HUDEP-2 (cell line): ENCODE data around the gene SIN3A.
"Not testable (repeated sequence)": the region's sequence is repeated elsewhere in the genome, so short reads cannot be mapped to it uniquely, and the experiment has no call there.

Experiments
- DNase-seq, 76 experiments: peaks; one replicate each; lab custom pipeline; 2025; ENCODE audit not compliant: unreplicated experiment in 76 of 76; lab: John Stamatoyannopoulos, UW

SIN3A gene

DNA sequence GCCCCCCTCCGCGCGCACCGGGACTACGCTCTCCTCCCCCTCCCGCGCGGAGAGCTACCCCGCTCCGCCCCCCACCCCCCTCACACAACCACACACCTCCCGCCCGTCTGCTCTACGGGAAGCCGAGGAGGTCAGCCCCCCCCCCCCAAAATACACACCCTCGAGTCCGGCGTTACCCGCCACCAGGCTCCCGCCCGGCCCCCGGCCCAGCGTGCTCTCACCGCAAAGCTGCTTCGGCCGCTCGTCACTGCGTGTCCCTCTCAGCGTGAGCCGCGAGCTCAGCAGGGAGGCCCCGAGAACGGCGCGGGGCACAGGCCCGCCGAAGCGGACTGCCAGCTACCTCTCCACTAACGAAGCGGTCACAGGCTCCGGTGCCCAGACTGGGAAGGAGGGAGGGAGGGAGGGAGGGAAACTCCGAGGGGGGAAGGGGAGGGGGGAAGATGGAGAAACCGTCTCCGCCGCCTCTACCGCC lies 252 bp downstream of the SIN3A start:
- peak in 2 of 76 experiments; percentile 33 to 44 for DNase-seq

DNA sequence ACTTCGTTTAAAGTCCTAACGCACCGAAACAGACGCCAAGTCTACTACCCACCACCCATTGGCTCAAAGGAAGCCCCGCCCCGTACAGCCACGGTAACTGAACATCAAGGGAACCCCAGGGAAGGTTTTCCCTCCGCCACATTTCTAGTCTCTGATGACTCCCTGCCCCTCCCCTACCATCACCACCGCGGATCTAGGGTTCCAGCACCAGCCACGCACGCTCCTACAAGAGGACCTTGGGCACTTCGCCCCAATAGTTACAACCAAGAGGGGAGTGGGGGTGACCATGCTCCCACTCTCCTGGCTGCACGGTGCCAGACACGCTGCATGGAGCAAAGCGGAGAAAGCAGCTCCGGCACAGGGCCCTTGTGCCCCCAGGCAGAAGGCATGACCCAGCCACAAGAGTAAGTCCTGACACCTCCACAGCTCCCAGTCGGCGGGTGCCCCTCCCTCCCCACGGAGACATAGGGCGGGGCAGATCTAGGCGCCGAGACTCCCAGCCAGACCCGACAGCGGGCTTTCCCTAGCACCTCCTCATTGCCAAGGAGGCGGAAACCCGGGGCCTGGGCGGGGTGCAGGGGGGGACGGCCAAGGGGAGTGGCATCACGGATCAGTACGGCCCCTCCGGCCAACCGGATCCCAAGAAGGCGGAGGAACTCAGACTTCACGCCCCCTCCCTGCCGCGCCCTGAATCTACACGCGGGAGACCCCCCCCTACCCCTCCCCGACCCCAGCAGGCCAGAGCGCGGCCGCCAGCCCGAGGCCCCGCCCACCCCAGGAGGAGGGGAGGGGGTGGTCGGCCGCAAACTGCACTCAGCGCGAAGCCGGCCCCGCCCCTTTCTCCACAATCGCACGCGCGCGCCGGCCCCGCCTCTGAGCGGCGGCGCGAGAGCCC lies 936 bp downstream of the SIN3A start:
- peak; percentile 52 to 99 (median 96) for DNase-seq

DNA sequence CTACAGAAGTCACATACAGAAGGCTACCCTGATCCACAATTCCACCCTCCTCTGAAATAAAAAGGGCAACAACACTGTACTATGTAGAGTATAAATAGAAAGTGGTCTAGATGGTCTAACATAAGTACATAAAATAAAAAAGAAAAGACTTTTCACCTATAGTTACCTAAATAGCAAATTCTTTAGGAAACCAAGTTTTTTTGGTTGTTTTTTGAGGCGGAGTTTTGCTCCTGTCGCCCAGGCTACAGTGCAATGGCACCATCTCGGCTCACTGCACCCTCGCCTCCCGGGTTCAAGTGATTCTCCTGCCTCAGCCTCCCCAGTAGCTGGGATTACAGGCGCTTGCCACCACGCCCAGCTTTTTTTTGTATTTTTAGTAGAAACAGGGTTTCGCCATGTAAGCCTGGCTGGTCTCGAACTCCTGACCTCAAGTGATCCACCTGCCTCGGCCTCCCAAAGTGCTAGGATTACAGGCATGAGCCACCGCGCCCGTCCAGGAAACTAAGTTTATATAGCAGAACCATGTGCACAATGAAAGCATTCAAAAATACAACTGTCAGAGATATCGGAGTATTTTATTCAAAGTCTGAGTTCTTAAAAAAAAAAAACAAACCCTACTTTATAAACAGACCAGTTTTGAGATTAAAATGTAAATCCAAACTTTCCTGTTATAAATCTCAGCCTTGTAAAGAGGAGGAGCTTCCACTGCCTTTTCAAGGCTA lies 1.7 kb downstream of the SIN3A start:
- DNase-seq: no peak

DNA sequence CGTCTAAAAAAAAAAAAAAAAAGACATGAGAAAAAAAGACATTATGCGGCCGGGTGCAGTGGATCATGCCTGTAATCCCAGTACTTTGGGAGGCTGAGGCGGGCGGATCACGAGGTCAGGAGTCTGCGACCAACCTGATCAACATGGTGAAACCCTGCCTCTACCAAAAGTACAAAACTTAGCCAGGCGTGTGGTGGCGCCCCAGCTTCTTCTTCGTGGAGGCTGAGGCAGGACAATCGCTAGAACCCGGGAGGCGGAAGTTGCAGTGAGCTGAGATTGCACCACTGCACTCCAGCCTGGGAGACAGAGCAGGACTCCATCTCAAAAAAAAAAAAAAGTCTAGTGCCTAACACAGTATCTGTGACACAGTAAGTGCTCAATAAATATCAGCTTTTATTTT lies 3.3 kb downstream of the SIN3A start:
- DNase-seq: not testable (repeated sequence)

DNA sequence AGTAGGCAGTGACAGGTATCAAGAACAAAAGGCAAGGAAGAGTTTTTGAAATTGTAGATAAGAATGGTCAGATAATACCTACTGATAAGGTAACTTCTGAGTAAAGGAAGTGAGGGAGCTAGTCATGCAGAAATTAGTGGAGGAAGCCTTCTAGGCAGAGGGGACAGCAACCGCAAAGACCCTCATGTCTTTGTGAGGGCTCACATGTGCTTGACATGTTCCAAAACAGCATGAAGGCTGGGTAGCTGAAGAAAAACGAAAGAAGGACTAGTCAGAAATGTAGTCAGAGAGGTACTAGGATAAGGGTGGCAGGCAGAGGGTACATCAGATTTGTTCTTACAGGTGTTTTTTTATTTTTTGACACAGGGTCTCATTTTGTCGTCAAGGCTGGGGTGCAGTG lies 5.3 kb downstream of the SIN3A start:
- DNase-seq: no peak

DNA sequence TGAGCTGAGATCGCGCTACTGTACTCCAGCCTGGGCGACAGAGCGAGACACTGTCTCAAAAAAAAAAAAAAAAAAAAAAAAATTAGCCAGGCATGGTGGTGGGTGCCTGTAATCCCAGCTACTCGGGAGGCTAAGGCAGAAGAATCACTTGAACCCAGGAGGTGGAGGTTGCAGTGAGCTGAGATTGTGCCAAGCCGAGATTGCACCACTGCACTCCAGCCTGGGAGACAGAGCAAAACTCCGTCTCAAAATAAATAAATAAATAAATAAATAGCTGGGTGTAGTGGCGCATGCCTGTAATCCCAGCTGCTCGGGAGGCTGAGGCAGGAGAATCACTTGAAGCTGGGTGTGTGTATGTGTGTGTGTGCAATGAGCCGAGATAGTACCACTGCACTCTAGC lies 6.2 kb downstream of the SIN3A start:
- DNase-seq: not testable (repeated sequence)

DNA sequence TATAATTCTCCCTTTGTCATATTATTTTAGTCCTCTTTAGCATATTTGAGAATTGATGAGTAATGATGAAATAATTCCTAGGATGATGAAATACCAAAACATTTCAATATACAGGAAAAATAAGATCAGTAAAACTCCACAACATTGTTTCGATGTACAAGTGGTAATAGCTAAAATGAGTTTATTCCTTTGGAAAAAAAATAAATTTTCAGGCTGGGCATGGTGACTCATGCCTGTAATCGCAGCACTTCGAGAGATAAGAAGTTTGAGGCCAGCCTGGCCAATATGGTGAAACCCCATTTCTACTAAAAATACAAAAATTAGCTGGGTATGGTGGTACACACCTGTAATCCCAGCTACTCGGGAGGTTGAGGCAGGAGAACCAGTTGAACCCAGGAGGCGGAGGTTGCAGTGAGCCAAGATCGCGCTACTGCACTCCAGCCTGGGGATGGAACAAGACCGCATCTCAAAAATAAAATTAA lies 7.5 kb downstream of the SIN3A start:
- DNase-seq: peak in 4 of 76 experiments; percentile 2 to 23 (median 6)

DNA sequence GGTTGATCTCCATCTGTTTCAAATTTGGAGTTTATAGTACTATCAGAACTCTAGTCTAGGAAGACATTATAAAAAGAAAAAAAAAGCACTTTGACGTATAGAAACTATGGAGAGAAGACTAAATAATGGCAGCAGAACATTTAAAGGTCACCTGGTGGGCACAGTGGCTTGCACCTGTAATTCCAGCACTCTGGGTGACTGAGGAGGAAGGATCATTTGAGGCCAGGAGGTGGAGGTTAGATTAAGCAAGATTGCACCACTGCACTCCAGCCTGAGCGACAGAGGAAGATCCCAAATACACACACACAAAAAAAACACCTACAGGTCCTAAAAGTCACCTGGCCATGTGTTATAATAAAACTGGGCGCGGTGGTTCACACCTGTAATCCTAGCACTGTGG lies 13.8 kb downstream of the SIN3A start:
- no peak for DNase-seq

DNA sequence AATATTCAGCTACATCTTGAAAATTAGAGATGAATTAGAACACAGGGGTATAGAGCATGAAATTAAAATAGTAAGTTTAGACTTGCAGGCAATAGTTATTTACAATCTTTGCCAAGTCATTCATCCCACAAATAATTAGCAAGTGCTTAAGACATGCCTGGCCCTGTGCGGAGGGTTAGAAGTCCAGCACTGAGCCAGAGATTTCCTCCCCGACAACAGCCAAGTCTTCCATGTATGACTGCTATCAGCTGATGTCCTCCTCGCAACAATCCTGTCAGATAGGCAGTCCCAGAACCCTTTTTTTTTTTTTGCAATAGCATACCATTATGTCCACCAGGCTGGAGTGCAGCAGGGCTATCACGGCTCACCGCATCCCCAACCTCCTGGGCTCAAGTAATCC lies 14.6 kb downstream of the SIN3A start:
- no peak for DNase-seq

DNA sequence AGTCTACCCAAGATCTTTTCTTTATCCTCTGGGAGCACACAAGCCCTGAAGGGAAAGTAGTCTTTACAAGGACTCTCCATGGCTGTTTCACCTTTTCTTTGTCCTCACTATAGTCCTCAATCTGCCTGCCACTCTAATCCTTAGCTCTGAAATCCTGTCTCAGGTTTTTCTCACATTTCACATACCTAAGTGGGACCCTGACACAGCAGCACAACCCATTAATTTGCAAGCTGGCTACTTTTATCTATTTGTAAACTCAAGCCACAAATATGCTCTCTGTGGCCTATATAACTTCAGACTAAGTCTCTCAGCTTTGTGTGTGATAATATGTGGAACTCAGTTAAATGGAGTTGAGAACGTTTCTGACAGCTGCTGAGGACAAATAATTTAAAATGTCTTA lies 19.8 kb downstream of the SIN3A start:
- no peak for DNase-seq

DNA sequence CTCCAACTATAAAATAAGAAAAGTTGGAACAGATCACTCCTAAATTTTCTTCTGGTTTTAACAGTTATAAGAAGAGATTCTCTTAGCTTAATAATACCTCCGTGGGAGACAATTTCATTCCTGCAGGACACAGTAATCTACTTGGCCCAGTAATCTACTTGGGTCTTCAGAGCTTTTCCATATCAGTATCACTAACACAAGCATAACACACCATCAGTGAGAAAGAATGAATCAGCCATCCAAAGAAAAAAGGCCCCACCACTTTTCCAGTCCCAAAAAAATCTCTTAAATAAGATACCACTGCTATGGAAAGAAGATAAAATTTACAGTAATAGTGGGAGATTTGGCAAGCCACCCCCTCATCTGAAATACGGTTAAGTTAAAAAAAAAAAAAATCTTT lies 20.2 kb downstream of the SIN3A start:
- no peak for DNase-seq

DNA sequence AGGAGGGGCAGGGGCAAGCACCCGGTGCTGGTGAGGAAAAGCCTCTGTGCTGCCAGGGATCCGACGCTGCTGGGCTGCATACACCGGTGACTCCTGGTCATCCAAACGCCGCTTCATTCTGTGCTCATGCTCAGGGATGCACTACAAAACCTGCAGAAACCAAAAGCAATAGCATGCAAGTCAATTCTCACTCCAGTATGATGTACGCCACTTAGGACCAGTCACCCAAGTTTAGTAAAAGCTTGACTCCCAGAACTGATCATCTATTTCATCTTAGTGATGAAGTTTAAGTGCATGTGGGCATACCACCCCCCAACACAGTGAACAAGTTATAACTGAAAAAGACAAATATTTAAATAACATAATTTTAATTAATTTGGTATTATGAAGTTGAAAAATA lies 21.2 kb downstream of the SIN3A start:
- no peak for DNase-seq

DNA sequence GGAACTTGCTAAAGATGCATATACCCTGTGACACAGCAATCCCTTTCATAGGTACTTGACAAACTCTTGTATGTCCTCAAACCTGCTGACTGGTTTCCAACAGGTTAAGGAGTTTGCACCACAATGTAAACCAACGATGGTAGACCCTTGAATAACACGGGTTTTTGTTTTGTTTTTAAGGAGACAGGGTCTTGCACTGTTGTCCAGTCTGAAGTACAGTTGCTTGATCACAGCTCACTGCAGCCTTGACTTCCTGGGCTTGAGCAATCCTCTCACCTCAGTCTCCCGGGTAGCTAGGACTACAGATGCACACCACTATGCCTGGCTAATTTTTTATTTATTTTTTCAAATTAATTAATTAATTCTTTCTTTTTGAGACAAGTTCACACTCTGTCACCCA lies 23.3 kb downstream of the SIN3A start:
- no peak for DNase-seq

DNA sequence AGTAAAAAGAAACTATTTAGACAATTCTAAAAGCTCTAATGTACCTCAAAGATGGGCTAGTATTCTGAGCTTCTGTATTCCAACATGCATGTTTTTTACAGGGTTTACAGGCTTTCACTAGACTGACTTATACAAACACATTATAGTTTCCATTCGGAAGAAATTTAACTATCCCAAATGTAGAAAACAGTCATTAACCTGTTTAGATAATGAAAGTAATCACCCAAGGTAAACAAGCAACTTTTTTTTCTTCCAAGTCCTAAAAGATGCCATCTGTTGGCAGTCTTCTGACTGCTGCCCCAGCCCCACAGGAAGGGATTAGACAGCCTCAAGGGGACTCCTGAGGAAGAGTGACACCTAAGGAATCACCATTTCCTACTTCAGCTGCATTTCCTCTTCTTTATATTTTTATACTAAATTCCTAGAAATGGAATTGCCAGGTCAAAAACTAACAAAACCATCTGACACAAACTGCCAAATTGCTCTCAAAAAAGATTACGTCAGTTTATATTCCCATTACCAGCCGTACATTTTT lies 25.5 kb downstream of the SIN3A start:
- no peak for DNase-seq

DNA sequence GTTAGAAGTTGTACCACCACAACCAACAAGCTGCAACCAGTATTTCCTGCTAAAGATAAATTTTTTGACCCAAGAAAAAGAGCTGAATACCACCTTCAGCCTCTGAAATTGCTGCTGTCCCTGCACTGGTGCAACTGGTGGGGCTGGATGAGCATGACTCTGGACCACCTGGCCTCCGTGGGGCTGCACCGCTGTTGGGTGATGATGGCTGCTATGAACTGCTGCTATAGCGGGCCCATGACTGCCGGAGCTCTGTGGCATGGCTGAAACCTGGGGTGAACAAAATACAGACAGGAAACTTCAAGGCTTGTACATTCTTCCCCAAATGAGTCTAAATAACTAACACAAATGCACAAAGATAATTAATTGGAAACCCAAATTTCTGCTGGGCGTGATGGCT lies 28.9 kb downstream of the SIN3A start:
- no peak for DNase-seq

DNA sequence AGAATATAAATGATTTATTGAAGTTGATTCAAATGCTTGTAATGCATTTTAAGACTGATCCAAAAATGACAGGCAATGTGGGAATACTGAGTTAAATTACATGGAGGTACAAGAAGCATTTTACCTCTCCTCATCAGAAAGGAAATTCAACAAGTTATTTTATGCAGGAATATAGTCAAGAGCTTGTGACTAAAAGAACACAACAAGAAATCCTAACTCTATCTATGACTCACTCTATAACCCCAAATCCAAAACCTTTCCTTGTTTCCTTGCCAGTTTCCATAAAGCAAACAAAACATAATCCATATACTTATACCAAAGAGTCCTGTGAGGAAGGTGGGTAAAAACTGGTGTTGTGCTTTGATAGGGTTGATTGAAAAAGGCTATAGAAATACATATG lies 30.8 kb downstream of the SIN3A start:
- no peak for DNase-seq

DNA sequence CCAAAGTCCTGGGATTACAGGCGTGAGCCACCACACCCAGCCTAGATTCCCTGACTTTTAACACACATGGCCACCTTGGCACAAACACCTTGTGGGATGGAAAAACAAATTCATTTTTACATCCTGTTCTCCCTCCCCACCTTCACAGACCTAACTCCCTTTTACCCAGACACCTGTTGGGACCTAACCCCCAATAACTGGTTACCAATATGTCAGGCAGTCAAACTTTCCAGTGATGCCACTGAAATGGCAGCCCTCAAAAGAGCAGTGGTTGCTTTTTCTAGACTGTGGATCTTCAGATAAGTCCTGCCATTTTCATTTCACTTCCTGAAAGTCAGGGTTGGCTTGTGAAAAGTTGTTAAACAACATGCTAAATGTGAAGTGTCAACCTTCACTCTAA lies 34.9 kb downstream of the SIN3A start:
- no peak for DNase-seq

DNA sequence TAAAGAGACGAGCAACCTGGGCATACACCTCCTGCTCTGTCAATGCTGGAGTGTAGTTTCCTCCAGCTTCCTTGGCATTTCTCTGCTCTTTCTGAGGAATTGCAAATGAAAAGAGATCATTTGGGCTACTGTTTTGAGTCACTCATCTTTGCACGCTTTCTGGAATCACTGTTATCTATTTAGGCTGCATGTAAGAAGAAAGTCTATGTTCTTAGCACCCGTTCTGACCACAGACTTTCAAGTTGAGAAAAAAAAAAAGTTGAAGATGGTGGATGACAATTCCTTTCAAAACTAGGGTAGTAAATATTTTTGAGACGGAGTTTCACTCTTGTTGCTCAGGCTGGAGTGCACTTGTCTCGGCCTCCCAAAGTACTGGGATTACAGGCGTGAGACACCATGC lies 41.3 kb downstream of the SIN3A start:
- DNase-seq: no peak

DNA sequence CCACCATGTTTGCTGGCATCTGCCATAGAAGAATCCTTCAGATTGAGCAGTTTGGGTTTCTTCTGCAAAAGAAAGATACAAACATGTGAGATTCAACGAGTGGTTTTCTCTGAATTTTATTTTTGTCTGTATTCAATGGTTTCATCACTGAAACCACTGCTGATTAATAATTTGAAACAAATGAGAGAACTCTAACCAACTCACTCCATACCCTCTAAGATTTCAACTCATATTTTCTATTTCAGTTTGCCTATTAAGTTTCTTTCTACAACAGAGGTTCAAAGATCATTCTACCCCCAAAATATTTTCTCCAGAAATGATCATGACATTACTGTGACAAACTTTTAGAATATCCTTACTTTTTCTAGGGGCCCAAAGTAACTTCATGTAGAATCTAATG lies 44.4 kb downstream of the SIN3A start:
- DNase-seq: no peak

DNA sequence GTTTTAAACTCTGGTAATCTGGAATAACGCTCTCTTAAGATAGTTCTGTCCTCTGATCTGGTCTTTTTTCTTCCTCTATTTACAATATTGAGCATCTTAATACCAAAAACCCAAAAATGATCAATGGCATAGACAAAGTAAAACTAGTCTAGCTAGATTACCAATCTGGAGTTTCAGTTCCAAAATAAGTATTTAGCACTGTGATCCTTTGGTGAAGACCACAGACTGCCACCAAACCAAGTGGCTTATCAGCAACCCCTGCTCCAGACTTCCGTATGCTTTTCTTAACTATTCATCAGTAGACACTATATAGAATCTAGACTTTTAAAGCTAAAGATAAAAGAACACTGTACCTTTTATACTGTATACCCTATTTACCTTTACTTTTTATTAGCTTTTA lies 47.6 kb downstream of the SIN3A start:
- no peak for DNase-seq

DNA sequence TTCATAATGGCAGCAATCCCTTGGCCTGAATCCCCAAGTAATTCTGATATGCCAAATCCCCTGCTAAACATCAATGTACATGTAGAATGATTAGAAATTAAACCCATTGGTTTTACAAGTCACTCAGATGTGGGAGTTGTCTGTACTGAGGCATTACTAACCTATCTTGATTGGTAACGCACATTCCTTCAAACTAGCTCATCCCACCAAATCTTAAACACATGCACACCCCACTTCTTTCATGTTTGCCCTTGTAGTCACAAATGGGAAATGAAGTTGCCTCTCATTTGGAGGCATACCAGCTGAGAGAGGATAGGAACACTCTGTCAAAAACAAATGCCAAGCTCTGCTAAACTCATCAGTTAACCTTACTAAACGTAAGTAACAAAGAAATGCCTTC lies 54.0 kb downstream of the SIN3A start:
- no peak for DNase-seq
